ENCODE results near the gene PLEKHM3.

PLEKHM3 gene

GRCh38 chr2:207993151-207993763 is 32.1 kb downstream of the PLEKHM3 start:
- peak; percentile 30 for DNase-seq (ENCODE audit: low spot score)

- no peak for DNase-seq (ENCODE audit: low spot score)
Measured at GRCh38 chr2:207991944-207992343, 33.4 kb downstream of the PLEKHM3 start.

DNA sequence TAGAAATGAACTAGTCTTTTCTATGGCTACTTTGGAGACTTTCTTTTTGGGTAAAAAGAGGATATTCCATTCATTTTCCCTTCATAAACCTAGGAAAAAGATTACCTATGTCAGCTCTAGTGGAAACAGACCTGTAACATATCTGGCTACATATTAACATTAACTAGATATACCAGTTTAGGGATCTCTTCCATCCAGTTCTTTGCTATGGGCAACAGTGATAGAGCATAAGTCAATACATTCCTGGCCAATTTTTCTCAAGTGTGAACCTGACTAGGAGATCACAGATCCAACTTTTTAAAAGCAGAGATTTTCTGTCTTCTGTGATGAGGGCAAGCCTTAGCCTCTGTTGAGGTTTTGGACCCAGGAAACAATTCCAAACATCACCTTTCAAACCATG is 34.5 kb downstream of the PLEKHM3 start:
- no peak for DNase-seq (ENCODE audit: low spot score)

- no peak for DNase-seq (ENCODE audit: low spot score)
Measured at GRCh38 chr2:207988975-207989374, 36.4 kb downstream of the PLEKHM3 start.

DNA sequence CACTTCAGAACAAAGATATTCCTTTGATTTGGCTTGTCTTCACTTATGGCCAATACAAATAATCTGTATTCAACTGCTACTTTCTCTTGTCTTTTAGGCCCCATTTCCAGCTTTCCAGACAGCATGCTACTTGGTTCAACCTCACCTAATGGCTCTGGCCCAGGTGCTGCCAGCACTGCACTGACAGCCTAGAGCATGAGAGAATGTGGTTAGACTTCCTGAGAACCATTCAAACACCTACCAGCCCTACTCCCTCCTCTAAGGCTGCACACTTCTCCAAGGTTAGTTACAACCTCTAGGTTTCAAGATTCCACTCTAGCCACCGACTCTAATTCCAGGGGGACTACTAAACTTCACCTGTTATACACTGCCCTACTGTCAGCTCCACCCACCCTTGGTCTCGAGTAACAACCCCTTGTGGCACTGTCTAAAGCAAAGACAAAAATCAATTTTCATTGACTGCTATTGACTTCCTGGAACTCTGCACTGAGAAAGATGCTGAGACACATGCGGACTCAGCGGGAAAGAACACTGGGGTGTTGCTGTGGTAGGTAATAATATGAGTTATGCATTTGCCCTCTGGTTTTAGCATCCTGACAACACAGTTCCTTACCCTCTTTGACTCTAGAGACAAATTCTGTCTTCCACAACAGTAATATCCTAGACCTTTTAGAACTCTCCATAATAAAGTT is 38.2 kb downstream of the PLEKHM3 start:
- DNase-seq (ENCODE audit: low spot score): no peak

DNA sequence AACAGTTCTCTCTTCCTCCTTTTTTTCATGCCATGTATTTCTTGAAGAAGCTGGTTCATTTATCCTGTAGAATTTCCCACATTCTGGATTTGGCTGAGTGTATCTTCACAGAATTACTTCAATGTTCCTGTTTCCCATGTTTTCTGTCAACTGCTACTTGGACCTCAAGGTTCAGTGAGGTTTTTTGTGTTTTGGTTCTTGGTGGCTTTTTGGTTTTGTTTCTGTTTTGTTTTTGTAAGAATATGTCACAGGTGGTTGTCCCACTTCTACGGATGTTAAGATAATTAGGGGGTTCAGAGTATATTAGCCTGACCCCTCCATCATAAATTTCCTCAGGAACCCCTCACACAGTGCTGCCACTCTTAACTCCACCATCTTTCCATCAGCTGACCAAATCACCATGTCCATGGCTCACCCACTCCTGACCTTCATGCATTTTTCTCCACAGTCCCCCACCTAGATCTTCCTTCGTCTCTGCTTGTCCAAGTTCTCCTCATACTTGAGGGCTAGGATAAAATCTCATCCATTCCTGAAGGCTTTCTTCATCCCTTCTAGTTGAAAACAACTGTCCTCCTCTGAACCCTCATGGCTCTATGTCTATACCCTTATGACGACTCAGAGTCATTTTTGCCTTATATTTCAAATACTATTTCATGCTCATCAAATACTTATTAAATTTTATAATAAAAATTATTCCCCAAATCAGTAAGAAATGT is 40.4 kb downstream of the PLEKHM3 start:
- DNase-seq (ENCODE audit: low spot score): no peak

- DNase-seq (ENCODE audit: low spot score): no peak
Measured at GRCh38 chr2:207983641-207984042, 41.7 kb downstream of the PLEKHM3 start.

- no peak for DNase-seq (ENCODE audit: low spot score)
Measured at GRCh38 chr2:207978177-207978948, 47.0 kb downstream of the PLEKHM3 start.

DNA sequence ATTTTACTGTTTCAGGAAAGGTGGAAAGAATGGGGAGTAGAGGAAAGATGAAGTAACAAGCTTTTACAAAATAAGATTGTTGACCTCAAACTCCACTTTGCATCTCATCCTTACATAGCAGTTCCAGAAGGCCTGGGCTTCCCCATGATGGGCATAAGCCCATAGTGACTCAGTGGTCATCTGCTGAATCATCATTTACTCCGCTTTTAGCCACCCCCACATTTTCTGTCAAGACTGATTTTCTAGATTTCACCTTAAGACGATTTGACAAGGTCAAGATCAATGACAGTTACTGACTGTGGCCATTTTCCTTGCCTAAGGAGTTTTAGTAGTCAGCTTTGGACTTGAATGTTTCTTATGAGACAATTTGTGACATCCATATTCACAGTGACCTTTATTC is 49.4 kb downstream of the PLEKHM3 start:
- no peak for DNase-seq (ENCODE audit: low spot score)

GRCh38 chr2:207974216-207974605 is 51.1 kb downstream of the PLEKHM3 start:
- DNase-seq (ENCODE audit: low spot score): no peak

GRCh38 chr2:207970826-207971180 is 54.5 kb downstream of the PLEKHM3 start:
- no peak for DNase-seq (ENCODE audit: low spot score)

DNA sequence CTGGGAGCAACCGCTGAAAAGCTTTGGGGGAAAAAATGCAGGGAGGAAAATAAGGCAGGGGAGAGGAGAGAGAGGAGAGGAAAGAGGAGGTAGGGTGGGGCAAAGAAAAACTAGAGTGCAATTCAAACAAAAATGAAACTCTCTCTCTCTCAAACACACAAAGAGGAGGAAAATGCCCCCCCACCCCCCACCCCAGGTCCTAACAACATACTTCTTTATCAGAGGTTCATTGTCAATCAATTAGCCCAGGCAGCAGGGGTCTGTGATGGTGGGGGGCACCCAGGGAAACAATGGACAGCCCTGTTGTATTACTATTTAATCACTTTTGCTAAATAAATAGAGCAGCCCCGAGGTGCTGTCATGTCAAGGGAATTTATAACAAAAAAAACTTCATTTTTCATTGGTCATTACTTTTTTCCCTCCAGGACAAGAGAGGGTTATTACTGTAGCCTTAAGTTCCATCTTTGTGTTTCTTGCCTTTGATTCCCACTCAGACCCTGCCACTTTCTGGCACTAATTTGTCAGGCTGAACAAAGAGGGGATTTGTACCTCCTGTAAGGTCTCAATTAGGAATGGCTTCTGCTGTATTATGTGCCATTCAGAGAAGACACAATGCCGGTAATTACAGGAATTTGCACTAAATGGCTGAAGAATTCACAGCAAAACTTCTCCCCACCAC is 55.0 kb downstream of the PLEKHM3 start:
- DNase-seq (ENCODE audit: low spot score): no peak

DNA sequence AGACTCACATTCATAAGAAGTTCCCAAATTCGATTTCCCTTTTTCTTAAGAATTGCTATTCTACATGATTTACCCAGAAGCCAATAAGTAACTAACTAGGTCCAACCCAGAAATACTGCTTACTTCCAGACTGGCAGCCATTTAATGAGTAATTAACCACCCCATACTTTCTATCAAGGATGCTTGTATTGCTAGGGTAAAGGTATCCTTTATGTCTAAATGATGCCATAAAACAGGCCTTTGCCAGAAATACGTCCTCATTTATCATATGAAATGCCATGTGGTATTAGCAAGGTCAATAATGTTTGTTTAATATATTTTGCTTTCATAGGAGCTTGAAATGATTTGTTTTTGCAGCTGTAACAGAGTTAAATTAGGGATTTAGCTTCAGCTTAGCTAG is 56.1 kb downstream of the PLEKHM3 start:
- DNase-seq (ENCODE audit: low spot score): no peak

DNA sequence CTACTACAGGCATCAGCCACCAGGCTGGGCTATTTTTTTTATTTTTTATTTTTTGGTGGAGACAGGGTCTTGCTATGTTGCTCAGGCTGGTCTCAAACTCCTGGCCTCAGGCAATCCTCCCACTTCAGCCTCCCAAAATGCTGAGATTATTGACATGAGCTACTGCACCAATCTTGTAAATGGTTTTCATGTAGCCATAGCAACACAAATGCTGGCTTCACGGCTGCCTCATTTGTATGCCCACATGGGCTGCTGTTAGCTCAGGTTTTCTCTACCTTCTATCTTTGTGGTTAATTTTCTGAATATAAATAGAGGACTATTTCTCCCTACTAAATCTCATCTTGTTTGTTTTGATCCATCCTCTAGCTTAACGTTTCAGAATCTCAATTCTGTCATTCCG is 58.2 kb downstream of the PLEKHM3 start:
- DNase-seq (ENCODE audit: low spot score): no peak

GRCh38 chr2:207960911-207961310 is 64.4 kb downstream of the PLEKHM3 start:
- no peak for DNase-seq (ENCODE audit: low spot score)

GRCh38 chr2:207960090-207960489 is 65.2 kb downstream of the PLEKHM3 start:
- DNase-seq (ENCODE audit: low spot score): no peak

GRCh38 chr2:207956771-207957170 is 68.6 kb downstream of the PLEKHM3 start:
- no peak for DNase-seq (ENCODE audit: low spot score)

GRCh38 chr2:207955456-207955855 is 69.9 kb downstream of the PLEKHM3 start:
- no peak for DNase-seq (ENCODE audit: low spot score)

DNA sequence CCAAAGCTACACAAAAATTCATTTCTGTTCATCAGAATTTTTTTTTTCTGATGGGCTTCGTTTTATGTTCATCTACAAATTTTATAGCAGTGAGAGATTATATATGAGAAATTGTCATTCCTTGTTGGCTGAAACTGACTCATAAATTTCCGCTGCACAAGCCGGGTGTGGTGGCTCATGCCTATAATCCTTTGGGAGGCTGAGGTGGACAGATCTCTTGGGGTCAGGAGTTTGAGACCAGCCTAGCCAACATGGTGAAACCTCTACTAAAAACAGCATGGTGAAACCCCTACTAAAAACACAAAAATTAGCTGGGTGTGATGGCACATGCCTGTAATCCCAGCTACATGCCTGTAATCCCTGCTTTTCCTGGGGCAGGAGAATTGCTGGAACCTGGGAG is 72.0 kb downstream of the PLEKHM3 start:
- no peak for DNase-seq (ENCODE audit: low spot score)

- no peak for DNase-seq (ENCODE audit: low spot score)
Measured at GRCh38 chr2:207952564-207953345, 72.6 kb downstream of the PLEKHM3 start.

- no peak for DNase-seq (ENCODE audit: low spot score)
Measured at GRCh38 chr2:207951734-207952470, 73.4 kb downstream of the PLEKHM3 start.
